Measurements from ENCODE around the gene PPP6R3.

DNA sequence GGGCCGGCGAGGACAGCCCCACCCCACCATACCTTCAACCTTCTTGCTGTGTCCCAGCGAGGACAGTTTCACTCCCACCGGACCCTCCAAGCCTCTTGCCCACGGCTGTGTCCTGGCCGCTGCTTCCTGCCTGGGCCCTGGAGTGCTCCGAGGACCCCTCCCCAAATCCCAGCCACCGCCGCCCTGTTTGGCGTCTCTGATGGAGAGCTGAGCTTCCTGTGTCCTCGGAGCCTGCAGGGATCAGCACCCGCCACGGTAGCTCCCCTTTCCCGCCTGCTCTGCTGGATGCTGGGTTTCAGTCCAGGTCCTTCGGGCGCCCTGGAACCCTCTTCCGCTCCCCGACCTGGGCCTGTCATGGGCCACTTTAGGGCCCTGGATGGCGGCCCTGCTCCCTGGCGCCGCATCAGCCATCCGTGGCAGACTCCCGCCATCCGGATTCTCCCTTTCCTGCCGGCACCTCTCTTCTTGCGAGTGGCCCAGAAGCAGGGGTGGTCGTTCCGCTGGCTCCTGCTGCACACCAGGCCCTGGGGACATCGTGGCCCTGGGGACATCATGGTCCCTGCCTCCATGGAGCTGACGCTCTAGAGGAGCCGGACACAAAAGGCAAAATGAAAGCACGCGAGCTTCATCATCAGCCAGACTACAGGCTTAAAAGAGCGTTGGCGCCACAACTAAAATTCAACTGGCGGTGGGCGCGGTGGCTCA lies 189.5 kb downstream of the PPP6R3 start:
- TF ChIP-seq, protein P1, sequence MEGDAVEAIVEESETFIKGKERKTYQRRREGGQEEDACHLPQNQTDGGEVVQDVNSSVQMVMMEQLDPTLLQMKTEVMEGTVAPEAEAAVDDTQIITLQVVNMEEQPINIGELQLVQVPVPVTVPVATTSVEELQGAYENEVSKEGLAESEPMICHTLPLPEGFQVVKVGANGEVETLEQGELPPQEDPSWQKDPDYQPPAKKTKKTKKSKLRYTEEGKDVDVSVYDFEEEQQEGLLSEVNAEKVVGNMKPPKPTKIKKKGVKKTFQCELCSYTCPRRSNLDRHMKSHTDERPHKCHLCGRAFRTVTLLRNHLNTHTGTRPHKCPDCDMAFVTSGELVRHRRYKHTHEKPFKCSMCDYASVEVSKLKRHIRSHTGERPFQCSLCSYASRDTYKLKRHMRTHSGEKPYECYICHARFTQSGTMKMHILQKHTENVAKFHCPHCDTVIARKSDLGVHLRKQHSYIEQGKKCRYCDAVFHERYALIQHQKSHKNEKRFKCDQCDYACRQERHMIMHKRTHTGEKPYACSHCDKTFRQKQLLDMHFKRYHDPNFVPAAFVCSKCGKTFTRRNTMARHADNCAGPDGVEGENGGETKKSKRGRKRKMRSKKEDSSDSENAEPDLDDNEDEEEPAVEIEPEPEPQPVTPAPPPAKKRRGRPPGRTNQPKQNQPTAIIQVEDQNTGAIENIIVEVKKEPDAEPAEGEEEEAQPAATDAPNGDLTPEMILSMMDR (IDR thresholded peaks at IDR 0.05) = no peak
- no peak for TF ChIP-seq EP300 (IDR thresholded peaks at IDR 0.05)

Data from stomach (tissue), 4 donors.